Measurements from ENCODE around the gene CFAP210.

CFAP210 gene

GRCh38 chr2:169716938-169717690, 22.9 kb upstream of the CFAP210 start:
- no peak for DNase-seq (ENCODE audit: low spot score)
- TF ChIP-seq CTCF (IDR thresholded peaks at IDR 0.05; ENCODE audit: extremely low read depth, missing control alignments): no peak

DNA sequence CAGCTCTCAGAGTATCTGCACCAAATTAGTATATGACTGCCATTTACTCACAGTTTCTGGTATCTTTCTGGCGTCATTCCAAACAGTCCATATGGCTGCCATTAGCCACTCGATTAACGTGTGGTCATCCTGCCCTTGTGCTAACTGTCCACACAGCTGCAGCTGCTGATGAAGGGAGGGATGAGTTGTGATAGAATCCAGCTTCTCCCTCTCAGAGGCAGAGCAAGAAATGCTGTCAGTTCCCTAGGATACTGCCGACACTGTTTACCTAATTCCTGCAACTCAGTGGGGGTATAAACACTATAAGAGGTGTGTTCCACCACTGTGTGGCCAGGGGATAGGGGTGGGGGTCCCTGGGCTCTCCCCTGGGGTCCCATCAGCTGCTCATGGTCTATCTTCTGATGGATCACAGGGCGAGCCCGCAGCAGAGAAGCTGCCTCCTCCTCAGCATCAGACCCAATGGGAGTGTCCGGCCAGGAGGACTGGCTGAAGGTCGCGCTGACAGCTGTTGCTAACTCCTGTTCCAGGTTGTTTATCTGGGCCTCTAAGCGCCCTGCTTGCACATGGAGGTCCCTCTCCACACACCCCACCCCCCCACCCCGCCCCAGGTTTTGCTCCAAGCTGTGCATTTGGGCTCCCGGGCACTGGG, 22.2 kb upstream of the CFAP210 start:
- DNase-seq (ENCODE audit: low spot score): no peak

GRCh38 chr2:169715379-169716237, 21.4 kb upstream of the CFAP210 start:
- no peak for TF ChIP-seq CTCF (IDR thresholded peaks at IDR 0.05; ENCODE audit: extremely low read depth, missing control alignments)
- no peak for DNase-seq (ENCODE audit: low spot score)

More for the DNA sequence above, 22.2 kb upstream of the CFAP210 start:
- TF ChIP-seq CTCF (IDR thresholded peaks at IDR 0.05; ENCODE audit: extremely low read depth, missing control alignments): no peak

- DNase-seq (ENCODE audit: low spot score): no peak
- TF ChIP-seq CTCF (IDR thresholded peaks at IDR 0.05; ENCODE audit: extremely low read depth, missing control alignments): no peak
Observed at GRCh38 chr2:169714699-169715098, 20.5 kb upstream of the CFAP210 start.

- no peak for DNase-seq (ENCODE audit: low spot score)
- no peak for TF ChIP-seq CTCF (IDR thresholded peaks at IDR 0.05; ENCODE audit: extremely low read depth, missing control alignments)
Observed at GRCh38 chr2:169713331-169713730, 19.1 kb upstream of the CFAP210 start.

DNA sequence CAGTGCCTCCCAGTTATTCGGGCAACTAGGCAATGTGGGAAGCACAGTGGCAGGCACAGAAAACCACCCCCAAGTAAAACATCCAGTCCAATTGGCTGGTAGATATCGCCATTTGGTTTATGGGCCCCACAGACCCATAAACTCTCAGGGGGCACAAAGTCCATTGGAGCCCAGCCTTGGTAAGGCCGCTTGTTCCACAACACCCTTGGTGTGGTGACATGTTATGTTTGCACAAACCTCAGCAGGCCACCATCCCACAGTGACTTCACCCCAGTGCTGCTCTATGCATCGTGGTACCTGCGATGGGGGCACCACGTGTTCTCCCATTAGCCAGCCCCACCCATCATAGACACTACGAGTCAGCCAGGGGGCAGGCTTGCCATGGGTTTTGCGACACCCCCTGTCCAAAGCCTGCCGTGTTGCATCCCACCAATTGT, 18.6 kb upstream of the CFAP210 start:
- DNase-seq (ENCODE audit: low spot score): no peak
- no peak for TF ChIP-seq CTCF (IDR thresholded peaks at IDR 0.05; ENCODE audit: extremely low read depth, missing control alignments)

Measured in GM20000 (cell line).